ENCODE data around the gene CD48.
A peak's percentile ranks its signal among the peaks of the same experiment; 100 is the strongest.

The CD48 gene

GRCh38 chr1:160637821-160638539 lies 73.6 kb downstream of the CD48 start:
- DNase-seq (ENCODE audit: low read depth in 1 of 2, low spot score in 1 of 2) = peak in 1 of 2 donors; percentile 42

DNA sequence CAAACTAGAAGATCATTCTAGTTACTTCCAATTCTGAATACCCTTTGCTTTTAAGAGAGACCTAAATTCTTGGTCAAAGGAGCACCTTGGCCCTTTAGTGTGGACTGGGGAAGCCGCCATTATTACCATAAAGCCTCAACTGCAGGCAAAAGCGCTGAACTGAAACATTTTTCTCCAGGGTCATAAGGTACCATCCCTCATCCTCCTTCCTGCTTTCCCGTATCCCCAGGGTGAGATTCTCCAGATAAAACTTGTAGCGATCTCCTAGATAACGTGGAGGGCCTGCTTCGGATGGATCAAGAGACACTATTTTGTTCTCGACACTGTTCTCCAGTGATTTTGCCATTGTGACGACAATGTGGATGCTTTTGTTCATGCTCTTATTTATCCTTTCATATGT lies 74.6 kb downstream of the CD48 start:
- no peak for DNase-seq (ENCODE audit: low read depth in 1 of 2, low spot score in 1 of 2)

- DNase-seq (ENCODE audit: low read depth in 1 of 2, low spot score in 1 of 2) = no peak
Measured at GRCh38 chr1:160636547-160636946, 75.1 kb downstream of the CD48 start.

- DNase-seq (ENCODE audit: low read depth in 1 of 2, low spot score in 1 of 2) = no peak
Measured at GRCh38 chr1:160636076-160636475, 75.5 kb downstream of the CD48 start.

DNA sequence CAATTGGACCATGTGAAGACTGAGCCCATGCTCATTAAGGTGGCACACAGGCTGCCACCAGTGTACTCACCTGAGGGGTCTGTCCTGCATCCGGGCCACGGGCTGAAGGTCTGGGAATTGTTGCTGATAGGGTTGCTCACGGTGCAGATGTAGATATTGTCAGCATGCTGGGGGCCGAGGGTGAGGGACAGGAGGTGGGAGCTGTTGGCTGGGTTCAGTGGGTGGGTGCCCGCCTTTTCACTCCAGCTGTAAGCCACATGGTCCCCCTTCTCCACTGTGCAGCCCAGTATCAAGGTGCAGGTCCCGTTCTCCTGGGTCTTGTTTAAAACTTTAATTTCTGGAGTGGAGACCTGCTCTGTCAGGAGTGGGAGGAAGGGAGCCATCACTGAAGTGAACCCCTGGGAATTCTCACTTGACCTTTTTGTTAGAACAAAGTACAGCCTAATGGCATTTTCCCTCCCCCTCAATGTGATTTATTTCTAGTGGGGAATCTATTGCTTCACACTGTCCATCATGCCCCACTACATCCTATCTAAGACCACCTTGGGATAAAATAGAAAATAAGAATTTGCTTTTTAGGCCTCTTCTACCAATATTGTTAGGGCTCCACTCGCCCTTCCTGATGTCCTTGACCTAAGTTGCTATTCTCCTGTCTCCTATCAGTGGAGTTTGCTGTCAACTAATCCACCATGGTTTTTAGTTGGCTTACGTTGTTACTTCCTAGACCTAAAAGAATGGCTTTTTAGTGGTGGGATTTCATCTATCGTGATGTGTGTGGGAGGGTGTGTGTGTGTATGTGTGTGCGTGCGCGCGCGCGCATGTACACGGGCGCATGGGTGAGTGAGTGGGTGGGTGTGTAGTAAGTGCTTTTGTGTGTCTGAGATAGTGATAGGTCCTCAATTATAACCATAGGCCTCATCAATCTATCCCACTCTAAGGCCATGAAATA lies 76.8 kb downstream of the CD48 start:
- DNase-seq (ENCODE audit: low read depth in 1 of 2, low spot score in 1 of 2) = no peak

DNA sequence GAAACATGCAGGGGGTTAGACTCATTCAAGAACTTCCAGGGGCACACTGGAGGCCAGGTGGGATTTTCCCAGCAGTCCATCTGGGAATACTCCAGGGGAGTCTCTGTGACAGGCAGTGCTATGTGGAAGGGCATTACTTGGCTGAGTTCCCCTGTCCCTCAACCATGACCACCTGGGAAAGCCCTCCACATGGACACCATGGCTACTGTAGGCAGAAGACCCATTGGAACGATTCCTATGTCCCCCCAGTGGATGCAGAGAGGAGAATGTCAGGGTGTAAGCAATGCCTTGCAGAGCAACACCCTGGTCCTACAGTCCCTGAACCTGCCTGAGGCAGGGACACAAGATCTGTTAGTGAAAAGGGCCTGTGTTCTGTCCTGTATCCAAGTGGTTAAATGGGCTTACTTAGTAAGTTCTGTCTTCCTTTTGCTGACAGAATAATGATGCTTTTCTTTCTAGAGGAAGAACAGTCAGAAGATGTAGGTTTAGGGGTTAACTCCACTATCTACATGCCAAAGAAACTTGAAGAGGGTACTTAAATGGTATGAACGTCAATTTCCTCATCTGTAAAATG lies 78.2 kb downstream of the CD48 start:
- no peak for DNase-seq (ENCODE audit: low read depth in 1 of 2, low spot score in 1 of 2)

- no peak for DNase-seq (ENCODE audit: low read depth in 1 of 2, low spot score in 1 of 2)
Measured at GRCh38 chr1:160631983-160632625, 79.5 kb downstream of the CD48 start.

- no peak for DNase-seq (ENCODE audit: low read depth in 1 of 2, low spot score in 1 of 2)
Measured at GRCh38 chr1:160630523-160631451, 80.8 kb downstream of the CD48 start.

- DNase-seq (ENCODE audit: low read depth in 1 of 2, low spot score in 1 of 2) = peak in 1 of 2 donors; percentile 55
Measured at GRCh38 chr1:160629286-160630210, 82.1 kb downstream of the CD48 start.

DNA sequence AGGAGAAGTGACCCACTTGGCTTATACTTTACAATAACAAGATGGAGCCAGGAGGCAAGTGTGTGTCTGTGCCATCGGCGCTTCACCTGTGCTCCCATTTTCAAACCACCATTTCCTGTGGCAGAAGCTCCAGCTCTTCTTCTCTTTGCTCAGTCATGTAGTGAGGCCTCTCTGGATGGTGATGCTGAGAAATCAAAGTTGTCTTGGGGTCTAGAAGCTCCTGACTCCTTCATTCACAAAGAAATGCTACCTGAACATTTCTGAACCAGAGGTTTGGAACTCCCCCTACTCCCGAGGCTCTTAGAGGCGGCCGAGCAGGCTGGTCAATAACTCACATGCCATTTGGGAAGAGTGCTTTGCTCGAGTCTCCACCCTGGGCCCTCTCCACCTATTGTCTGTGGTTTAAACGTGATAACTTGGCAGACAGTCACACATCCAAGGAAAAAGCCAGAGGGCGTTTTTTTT lies 82.8 kb downstream of the CD48 start:
- DNase-seq (ENCODE audit: low read depth in 1 of 2, low spot score in 1 of 2) = no peak

Measured in activated CD4-positive, alpha-beta T cell treated with anti-CD3 and anti-CD28 coated beads, Interleukin-2, amount 50 U/mL, for 24 hours (primary cell).